ENCODE results near the gene DTX3L.
A peak's percentile ranks its signal among the peaks of the same experiment; 100 is the strongest.

The DTX3L gene

GRCh38 chr3:122564155-122564912, at the start of gene DTX3L, which contains the start of gene PARP9:
Gene DTX3L (plus strand): TSS chr3:122564338. CDS start chr3:122564427, 89 bp downstream.
Gene PARP9 (minus strand): TSS chr3:122564300. CDS start chr3:122559620, 4,680 bp downstream.
- DNase-seq (ENCODE audit: low spot score): peak; percentile 94

GRCh38 chr3:122515020-122515468, 49.1 kb upstream of the DTX3L start:
- DNase-seq (ENCODE audit: low spot score): no peak

- DNase-seq (ENCODE audit: low spot score): peak; percentile 27
These were observed 48.3 kb upstream of the DTX3L start for GRCh38 chr3:122515870-122516269.

- no peak for DNase-seq (ENCODE audit: low spot score)
These were observed 47.2 kb upstream of the DTX3L start for GRCh38 chr3:122516846-122517360.

GRCh38 chr3:122519693-122520092, 44.4 kb upstream of the DTX3L start:
- DNase-seq (ENCODE audit: low spot score): no peak

GRCh38 chr3:122520861-122521260, 43.3 kb upstream of the DTX3L start:
- DNase-seq (ENCODE audit: low spot score): no peak

- DNase-seq (ENCODE audit: low spot score): no peak
These were observed 40.8 kb upstream of the DTX3L start for GRCh38 chr3:122523317-122523716.

GRCh38 chr3:122530164-122530563, 34.0 kb upstream of the DTX3L start:
- no peak for DNase-seq (ENCODE audit: low spot score)

GRCh38 chr3:122533480-122533879, 30.7 kb upstream of the DTX3L start:
- DNase-seq (ENCODE audit: low spot score): no peak

GRCh38 chr3:122533931-122534334, 30.2 kb upstream of the DTX3L start:
- no peak for DNase-seq (ENCODE audit: low spot score)

GRCh38 chr3:122535964-122536631, 28.0 kb upstream of the DTX3L start:
- DNase-seq (ENCODE audit: low spot score): no peak

GRCh38 chr3:122536632-122537001, 27.5 kb upstream of the DTX3L start:
- DNase-seq (ENCODE audit: low spot score): no peak

- no peak for DNase-seq (ENCODE audit: low spot score)
These were observed 25.1 kb upstream of the DTX3L start for GRCh38 chr3:122538956-122539490.

- DNase-seq (ENCODE audit: low spot score): no peak
These were observed 18.0 kb upstream of the DTX3L start for GRCh38 chr3:122546151-122546550.

GRCh38 chr3:122548076-122548475, 16.1 kb upstream of the DTX3L start:
- no peak for DNase-seq (ENCODE audit: low spot score)

- no peak for DNase-seq (ENCODE audit: low spot score)
These were observed 15.5 kb upstream of the DTX3L start for GRCh38 chr3:122548619-122549018.

- DNase-seq (ENCODE audit: low spot score): no peak
These were observed 11.0 kb upstream of the DTX3L start for GRCh38 chr3:122553171-122553570.

- no peak for DNase-seq (ENCODE audit: low spot score)
These were observed 8.7 kb upstream of the DTX3L start for GRCh38 chr3:122555275-122556071.

- DNase-seq (ENCODE audit: low spot score): no peak
These were observed 6.8 kb upstream of the DTX3L start for GRCh38 chr3:122557356-122557755.

GRCh38 chr3:122558605-122559004, 5.5 kb upstream of the DTX3L start:
- DNase-seq (ENCODE audit: low spot score): no peak

GRCh38 chr3:122559906-122560305, 4.2 kb upstream of the DTX3L start:
- DNase-seq (ENCODE audit: low spot score): no peak

- peak; percentile 70 for DNase-seq (ENCODE audit: low spot score)
These were observed 3.5 kb upstream of the DTX3L start for GRCh38 chr3:122560680-122561079.
